Kidney capillary endothelial cell (primary cell): ENCODE results near the gene ANKEF1.
"Not testable (repeated sequence)": the region's sequence is repeated elsewhere in the genome, so short reads cannot be mapped to it uniquely, and the experiment has no call there.

Experiments
- DNase-seq: peaks from one replicate; pipeline ENCODE4 v3.0.0-alpha.2; 2018; ENCODE audit warnings: low spot score

The ANKEF1 gene

GRCh38 chr20:10032269-10032668, 2.5 kb upstream of the ANKEF1 start:
- not testable (repeated sequence) for DNase-seq

DNA sequence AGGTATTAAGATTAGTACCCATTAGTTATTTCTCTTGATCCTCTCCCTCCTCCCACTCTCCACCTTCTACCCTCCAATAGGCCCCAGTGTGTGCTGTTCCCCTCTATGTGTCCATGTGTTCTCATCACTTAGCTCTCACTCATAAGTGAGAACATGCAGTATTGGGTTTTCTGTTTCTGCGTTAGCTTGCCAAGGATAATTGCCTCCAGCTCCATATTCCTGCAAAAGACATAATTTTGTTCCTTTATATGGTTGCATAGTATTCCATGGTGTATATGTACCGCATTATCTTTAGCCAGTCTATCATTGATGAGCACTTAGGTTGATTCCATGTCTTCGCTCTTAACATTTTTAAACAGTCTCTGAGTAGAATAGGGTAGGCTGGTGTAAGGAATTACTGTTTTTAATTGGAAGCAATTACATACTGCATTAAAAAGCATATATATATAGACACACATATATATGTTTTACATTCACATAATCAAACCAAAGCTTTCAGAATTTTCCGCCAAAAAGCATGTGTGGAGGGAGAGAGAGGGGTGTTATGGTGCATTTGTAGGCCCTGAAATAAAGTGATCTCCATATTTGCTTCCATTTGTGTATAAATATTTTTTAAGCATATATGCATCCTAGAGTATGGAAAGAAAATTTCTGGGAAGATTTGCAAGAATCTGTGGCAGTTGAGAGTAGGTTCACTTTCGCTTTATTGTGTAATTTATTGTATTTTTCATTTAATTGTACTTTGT, 709 bp upstream of the ANKEF1 start:
- no peak for DNase-seq

DNA sequence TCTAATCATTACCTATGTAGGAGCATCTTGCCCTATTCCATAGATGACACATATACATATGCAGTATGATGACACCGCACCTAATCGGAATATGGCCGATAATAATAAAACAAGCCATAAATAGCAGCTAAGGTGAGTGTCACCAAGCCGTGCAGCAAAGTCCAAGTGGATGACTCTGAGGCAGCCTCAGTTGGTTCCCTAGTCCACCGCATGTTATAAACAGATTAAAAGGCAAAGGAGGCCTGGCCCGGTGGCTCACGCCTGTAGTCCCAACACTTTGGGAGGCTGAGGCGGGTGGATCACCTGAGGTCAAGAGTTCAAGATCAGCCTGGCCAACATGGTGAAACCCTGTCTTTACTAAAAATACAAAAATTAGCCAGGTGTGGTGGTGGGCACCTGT, 1.5 kb downstream of the ANKEF1 start:
- DNase-seq, result not testable (repeated sequence)

DNA sequence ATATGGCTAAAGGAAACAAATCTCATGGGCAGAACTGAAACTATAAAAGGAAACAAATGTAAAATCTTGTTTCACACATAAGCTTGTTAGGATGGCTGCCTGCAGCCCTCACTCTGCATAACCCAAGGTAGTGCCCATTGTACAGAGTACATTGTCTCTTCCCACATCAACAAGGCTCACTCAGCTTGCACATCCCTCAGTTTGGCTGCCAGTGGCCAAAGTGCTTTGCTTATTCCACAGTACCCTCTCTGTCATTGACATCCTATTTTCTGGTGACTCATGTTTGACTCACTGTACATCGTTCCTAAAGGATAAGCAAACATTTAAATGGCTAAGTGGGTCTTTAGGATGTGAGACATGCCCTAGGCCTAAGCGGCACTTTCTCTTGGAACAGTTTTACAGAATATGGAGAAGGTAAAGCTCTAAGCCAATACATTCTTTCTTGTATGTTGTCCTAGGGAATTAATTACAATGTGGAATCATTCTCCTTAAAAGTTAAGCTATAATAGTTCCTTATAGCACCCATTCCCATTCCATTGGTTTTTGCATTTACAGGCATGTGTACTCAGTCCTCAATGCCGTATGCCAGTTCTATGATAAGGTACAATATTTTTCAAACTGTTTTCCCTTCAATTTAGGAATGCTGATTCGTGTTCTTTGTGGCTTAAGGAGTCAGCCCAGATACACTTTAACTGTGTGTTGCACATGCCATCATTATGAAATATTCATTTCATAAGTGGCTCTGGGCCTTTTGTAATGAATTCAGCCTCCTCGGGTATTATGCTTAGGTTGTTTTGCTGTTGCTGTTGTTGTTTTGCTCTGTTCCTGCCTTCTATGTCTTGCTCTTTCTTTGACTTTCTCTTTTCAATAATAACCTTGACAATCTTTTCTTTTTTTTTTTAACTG, 5.5 kb downstream of the ANKEF1 start:
- peak; percentile 85 for DNase-seq

DNA sequence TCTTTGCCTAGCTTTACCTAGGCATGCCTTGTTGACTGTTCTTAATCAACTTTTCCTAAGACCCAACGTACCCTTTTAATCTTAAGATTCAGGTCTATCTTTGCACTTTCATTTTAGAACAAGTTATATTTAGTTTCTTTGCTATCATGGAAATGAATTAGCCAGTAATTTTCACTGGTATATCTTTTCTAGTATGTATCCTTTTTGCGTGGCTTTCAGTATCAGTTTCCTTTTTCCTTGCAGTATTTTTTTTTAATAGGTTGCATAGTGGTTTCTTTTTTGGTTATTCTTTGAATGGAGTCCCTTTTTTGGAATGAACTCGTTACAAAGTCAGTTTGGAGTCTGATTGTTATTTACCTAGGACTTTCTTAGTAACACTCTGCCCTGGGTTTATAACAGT, 7.3 kb downstream of the ANKEF1 start:
- DNase-seq, result no peak

- DNase-seq, result no peak
Measured at GRCh38 chr20:10047427-10047826, 12.6 kb downstream of the ANKEF1 start.

DNA sequence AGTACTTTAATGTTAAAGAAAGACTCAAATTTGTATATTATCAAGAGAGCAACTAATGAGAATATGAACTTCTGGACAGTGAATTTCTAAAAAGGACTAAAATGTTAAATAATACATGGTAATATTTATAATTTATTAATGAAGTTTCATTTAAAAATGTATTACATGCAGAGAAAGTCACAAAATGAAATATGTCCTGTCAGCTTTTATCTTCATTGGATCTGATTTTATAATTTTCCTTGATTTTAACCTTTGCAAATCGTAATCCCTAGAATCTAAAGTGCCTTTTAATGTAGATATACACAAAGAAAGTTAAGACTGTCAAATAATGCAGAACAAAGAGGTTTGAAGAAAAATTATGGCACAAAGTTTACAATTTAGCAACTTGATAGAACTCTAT, 16.4 kb downstream of the ANKEF1 start:
- no peak for DNase-seq

- no peak for DNase-seq
Measured at GRCh38 chr20:10059006-10059405, 24.2 kb downstream of the ANKEF1 start.

DNA sequence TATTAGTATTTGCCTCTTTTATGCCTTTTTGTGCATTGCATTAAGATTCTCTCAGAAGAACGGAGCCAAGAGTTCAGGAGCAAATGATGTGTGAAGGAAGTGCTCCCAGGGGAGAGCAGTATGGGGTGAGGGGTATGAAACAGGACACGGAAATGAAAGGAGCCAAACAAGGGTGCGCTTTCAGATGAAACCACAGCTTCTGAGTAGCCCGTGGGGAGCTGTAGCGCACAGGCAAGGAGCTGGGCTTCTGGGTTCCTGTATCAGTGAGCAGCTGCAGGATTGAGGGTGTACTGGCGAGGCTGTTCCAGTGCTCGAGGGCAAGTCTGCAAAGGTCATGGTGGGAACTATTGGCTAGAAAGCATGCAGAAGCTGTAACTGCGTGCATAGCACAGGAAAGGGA, 25.4 kb downstream of the ANKEF1 start:
- DNase-seq, result no peak

- no peak for DNase-seq
Measured at GRCh38 chr20:10061641-10062040, 26.9 kb downstream of the ANKEF1 start.

DNA sequence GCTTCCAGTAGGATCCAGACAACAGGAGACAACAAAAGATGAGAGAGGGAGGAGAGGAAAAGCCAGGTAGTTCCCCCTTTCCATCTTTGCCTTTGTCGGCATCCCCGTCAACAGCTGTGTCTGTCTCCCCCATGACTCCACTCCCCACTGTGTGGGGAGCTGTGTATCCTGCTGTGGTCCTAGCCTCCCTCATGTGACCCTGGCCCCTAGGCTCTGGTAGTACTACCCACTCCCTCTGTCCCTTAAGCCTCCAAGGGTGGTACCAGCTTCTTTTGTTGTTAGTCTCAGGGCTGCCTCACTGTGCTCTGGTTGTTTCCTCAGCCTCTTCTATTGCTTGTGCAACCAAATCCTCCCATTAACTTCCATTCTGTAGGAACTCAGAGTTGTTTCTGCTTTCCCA, 28.7 kb downstream of the ANKEF1 start:
- DNase-seq, result no peak

DNA sequence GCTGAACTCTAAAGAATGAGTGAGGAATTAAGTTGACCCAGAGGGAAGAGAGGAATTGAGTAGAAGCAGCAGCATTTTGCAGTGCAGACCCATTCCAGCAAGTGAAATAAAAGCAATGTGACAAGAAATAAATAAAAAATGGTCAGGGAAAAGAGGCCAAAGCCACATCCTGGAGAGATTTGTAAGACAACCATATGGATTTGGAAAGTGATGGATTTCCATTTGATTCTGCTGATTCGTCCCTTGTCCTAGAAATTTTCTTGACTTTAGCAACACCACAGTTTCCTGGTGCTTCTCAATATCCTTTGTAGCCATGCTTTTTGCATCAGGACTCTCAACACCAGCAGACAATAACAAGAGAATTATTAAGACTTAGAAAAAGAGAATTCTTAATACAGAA, 29.8 kb downstream of the ANKEF1 start:
- no peak for DNase-seq

DNA sequence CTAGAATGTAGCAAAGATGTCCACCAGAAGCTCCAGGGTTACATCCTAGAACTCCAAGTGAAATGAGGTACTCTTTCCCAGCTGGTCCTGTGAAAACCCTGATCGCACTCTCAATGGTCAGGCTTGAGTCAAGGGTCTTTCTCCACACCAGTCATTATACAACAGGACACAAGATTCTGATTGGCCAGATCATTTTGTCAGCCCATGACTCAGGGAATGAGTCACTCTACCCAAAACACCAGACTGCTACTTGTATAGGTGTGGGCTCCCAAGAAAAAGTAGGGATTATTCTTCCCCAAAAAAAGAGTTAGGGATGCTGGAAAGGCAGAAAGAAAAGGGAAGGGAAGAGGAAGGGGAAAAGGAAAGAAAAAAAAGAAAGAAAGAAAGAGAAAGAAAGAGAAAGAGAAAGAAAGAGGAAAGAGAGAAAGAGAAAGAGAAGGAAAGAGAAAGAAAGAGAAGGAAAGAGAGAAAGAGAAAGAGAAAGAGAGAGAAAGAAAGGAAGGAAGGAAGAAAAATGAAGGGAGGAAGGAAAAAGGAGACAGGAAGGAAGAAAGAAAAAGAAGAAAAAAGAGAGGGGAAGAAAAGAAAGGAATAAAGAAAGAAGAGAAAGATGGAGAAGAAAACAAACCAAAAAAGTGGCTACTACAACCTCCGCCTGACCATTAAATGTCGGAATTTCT, 30.5 kb downstream of the ANKEF1 start:
- no peak for DNase-seq

GRCh38 chr20:10067321-10067720, 32.5 kb downstream of the ANKEF1 start:
- DNase-seq, result no peak

- DNase-seq, result peak; percentile 95
Measured at GRCh38 chr20:10074513-10074912, 39.7 kb downstream of the ANKEF1 start.

- peak; percentile 27 for DNase-seq
Measured at GRCh38 chr20:10075606-10076005, 40.8 kb downstream of the ANKEF1 start.

- DNase-seq, result peak; percentile 45
Measured at GRCh38 chr20:10076126-10077080, 41.6 kb downstream of the ANKEF1 start.

GRCh38 chr20:10077081-10077471, 42.3 kb downstream of the ANKEF1 start:
- DNase-seq, result no peak

- DNase-seq, result peak; percentile 3
Measured at GRCh38 chr20:10077886-10078285, 43.1 kb downstream of the ANKEF1 start.

DNA sequence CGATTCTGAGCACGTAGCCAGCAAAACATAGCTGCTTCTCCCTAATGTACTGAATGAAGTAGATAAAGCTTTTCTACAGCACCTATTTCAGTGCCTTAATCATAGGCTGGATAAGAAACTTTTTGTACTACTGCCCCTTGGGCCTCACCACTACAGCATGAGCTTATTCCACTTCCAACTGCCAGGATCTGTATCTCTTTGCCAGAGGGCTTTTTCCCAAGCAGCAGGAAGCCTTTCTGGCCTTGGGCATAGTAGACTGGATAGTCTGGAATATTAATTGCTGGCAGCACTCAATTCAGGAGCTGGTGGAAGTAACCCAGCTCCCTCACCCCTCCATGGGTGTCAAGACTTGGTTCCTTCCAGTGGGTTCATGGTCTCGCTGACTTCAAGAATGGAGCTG, 43.6 kb downstream of the ANKEF1 start:
- no peak for DNase-seq

- DNase-seq, result no peak
Measured at GRCh38 chr20:10079964-10080363, 45.2 kb downstream of the ANKEF1 start.

- no peak for DNase-seq
Measured at GRCh38 chr20:10080574-10080973, 45.8 kb downstream of the ANKEF1 start.
